Measurements from ENCODE around the gene PPP2R3C. TPM values are rescaled to one million over a fixed set of nuclear protein-coding genes. Genes with fewer than 3 reads are reported as not detected.

Gene PPP2R3C
- total RNA-seq, 1 experiment from 2014 or later = 19.6 TPM

- Histone ChIP-seq H3K9me3 (ENCODE audit: control insufficient read depth, insufficient read depth, low read depth, low read length) (no peaks in the 10 kb centered on the region), H3K27ac (ENCODE audit: low read length) (no peak overlapping the region), H3K27me3 (ENCODE audit: control insufficient read depth, insufficient read depth, low read length) (no peaks in the 10 kb centered on the region), H3K36me3 (ENCODE audit: control insufficient read depth, insufficient read depth, low read length) (no peaks in the 10 kb centered on the region; the same call in 1 of the 2 replicates), H3K4me3 (ENCODE audit: low read depth in 2 of 2, low read length in 2 of 2) (no peak overlapping the region), H3K4me1 (ENCODE audit: control insufficient read depth, insufficient read depth, low read length) (no peaks in the 10 kb centered on the region)
- no TSS peak for BruUV-seq (replicated peaks)
- ChIA-PET POLR2A (no interaction called here), CTCF (interaction anchor here (0.6 kb wide), 3 partner anchors 12 to 275 kb away, joined by 3 read pairs; no protein-coding TSS in a partner anchor)
- no peak for ATAC-seq
- DNase-seq (ENCODE audit: low read depth, low spot score) = no peak
- no peak for TF ChIP-seq TCF7L2 (IDR thresholded peaks at IDR 0.05; ENCODE audit: low read depth, low read length)
- TF ChIP-seq CTCF (IDR thresholded peaks at IDR 0.05) = peak; percentile 34; the same call in 1 of the 2 replicates
- intact Hi-C loops (cut with micrococcal nuclease; ENCODE audit: unreplicated experiment) = loop anchor here (2.0 to 10.0 kb wide), 2 partner anchors 154 to 272 kb away; partner anchors contain the start of gene PSMA6
- in situ Hi-C loops (cut with HindIII; ENCODE audit: low pct_unique_long_range_greater_than_20kb, low sequenced_read_pairs) = no loop called here
Observed at GRCh38 chr14:35140718-35141581, 19.2 kb upstream of the PPP2R3C start.

- no peak for TF ChIP-seq TCF7L2 (IDR thresholded peaks at IDR 0.05; ENCODE audit: low read depth, low read length)
- TF ChIP-seq POLR2AphosphoS5 (IDR thresholded peaks at IDR 0.05; ENCODE audit: low read depth, low read length) = no peak
- TF ChIP-seq REST (IDR thresholded peaks at IDR 0.05; ENCODE audit: insufficient read depth in 1 of 2, low read depth in 2 of 2, low read length in 1 of 2) = no peak
- no peak for TF ChIP-seq CTCF (IDR thresholded peaks at IDR 0.05)
- TF ChIP-seq SIN3A (IDR thresholded peaks at IDR 0.05; ENCODE audit: borderline replicate concordance, insufficient read depth, low read depth, low read length) = no peak
Observed at GRCh38 chr14:35138585-35138984, 16.8 kb upstream of the PPP2R3C start.

More at GRCh38 chr14:35138585-35138984, 16.8 kb upstream of the PPP2R3C start:
- Histone ChIP-seq H3K4me1 (ENCODE audit: control insufficient read depth, insufficient read depth, low read length) (no peaks in the 10 kb centered on the region), H3K27ac (ENCODE audit: low read length) (no peak overlapping the region), H3K36me3 (ENCODE audit: control insufficient read depth, insufficient read depth, low read length) (no peaks in the 10 kb centered on the region; the same call in 1 of the 2 replicates), H3K4me3 (ENCODE audit: low read depth in 2 of 2, low read length in 2 of 2) (no peak overlapping the region), H3K27me3 (ENCODE audit: control insufficient read depth, insufficient read depth, low read length) (no peaks in the 10 kb centered on the region), H3K9me3 (ENCODE audit: control insufficient read depth, insufficient read depth, low read depth, low read length) (no peaks in the 10 kb centered on the region)
- intact Hi-C loops (cut with micrococcal nuclease; ENCODE audit: unreplicated experiment) (no loop called here), in situ Hi-C loops (cut with HindIII; ENCODE audit: low pct_unique_long_range_greater_than_20kb, low sequenced_read_pairs) (no loop called here)
- POLR2A ChIA-PET = no interaction called here
- DNase-seq (ENCODE audit: low read depth, low spot score) (no peak), ATAC-seq (no peak)
- CTCF ChIA-PET = interaction anchor here (0.6 kb wide), 1 partner anchor 18 kb away, joined by 3 read pairs; no protein-coding TSS in a partner anchor
- no TSS peak for BruUV-seq (replicated peaks)

Measured in Panc1 (cell line).